Measurements from ENCODE around the gene GOLGA6B. TPM values are rescaled to one million over a fixed set of nuclear protein-coding genes. Genes with fewer than 3 reads are reported as not detected.

GOLGA6B gene
- total RNA-seq, 1 donor from 2014 or later: not detected

- H3K9me3 Mint-ChIP-seq (ENCODE audit: unreplicated experiment): no peaks in the 10 kb centered on the region
- TF ChIP-seq CTCF (IDR thresholded peaks at IDR 0.05; ENCODE audit: unreplicated experiment): no peak
These were observed 22.3 kb downstream of the GOLGA6B start for GRCh38 chr15:72676838-72677237.

GRCh38 chr15:72680931-72681330 lies 26.4 kb downstream of the GOLGA6B start:
- Mint-ChIP-seq H3K4me1 (ENCODE audit: unreplicated experiment) (peaks cover 13% of the 10 kb centered on the region), H3K36me3 (ENCODE audit: low read depth, unreplicated experiment) (no peaks in the 10 kb centered on the region), H3K27ac (ENCODE audit: unreplicated experiment) (no peak overlapping the region), H3K27me3 (ENCODE audit: unreplicated experiment) (no peaks in the 10 kb centered on the region), H3K9me3 (ENCODE audit: unreplicated experiment) (no peaks in the 10 kb centered on the region), H3K4me3 (ENCODE audit: unreplicated experiment) (no peak overlapping the region)
- DNase-seq (ENCODE audit: low spot score): no peak
- TF ChIP-seq CTCF (IDR thresholded peaks at IDR 0.05; ENCODE audit: unreplicated experiment): no peak

More at GRCh38 chr15:72676838-72677237, 22.3 kb downstream of the GOLGA6B start:
- Mint-ChIP-seq H3K36me3 (ENCODE audit: low read depth, unreplicated experiment) (no peaks in the 10 kb centered on the region), H3K4me1 (ENCODE audit: unreplicated experiment) (peaks cover 6% of the 10 kb centered on the region), H3K27me3 (ENCODE audit: unreplicated experiment) (no peaks in the 10 kb centered on the region), H3K27ac (ENCODE audit: unreplicated experiment) (no peak overlapping the region), H3K4me3 (ENCODE audit: unreplicated experiment) (no peak overlapping the region)
- DNase-seq (ENCODE audit: low spot score): no peak

GRCh38 chr15:72682772-72683171 lies 28.3 kb downstream of the GOLGA6B start:
- H3K27ac Mint-ChIP-seq (ENCODE audit: unreplicated experiment): no peak overlapping the region

GRCh38 chr15:72685301-72685924 lies 30.9 kb downstream of the GOLGA6B start:
- H3K27me3 Mint-ChIP-seq (ENCODE audit: unreplicated experiment): peaks cover 3% of the 10 kb centered on the region
- no peak for TF ChIP-seq CTCF (IDR thresholded peaks at IDR 0.05; ENCODE audit: unreplicated experiment)
- no peak for DNase-seq (ENCODE audit: low spot score)
- no peaks in the 10 kb centered on the region for H3K9me3 Mint-ChIP-seq (ENCODE audit: unreplicated experiment)
- H3K4me1 Mint-ChIP-seq (ENCODE audit: unreplicated experiment): peaks cover 15% of the 10 kb centered on the region
- H3K27ac Mint-ChIP-seq (ENCODE audit: unreplicated experiment): peak overlapping the region; percentile 100
- H3K4me3 Mint-ChIP-seq (ENCODE audit: unreplicated experiment): peak overlapping the region; percentile 99
- no peaks in the 10 kb centered on the region for H3K36me3 Mint-ChIP-seq (ENCODE audit: low read depth, unreplicated experiment)

More at GRCh38 chr15:72682772-72683171, 28.3 kb downstream of the GOLGA6B start:
- Mint-ChIP-seq H3K27me3 (ENCODE audit: unreplicated experiment) (peaks cover 3% of the 10 kb centered on the region), H3K9me3 (ENCODE audit: unreplicated experiment) (no peaks in the 10 kb centered on the region), H3K4me1 (ENCODE audit: unreplicated experiment) (peaks cover 21% of the 10 kb centered on the region), H3K36me3 (ENCODE audit: low read depth, unreplicated experiment) (no peaks in the 10 kb centered on the region), H3K4me3 (ENCODE audit: unreplicated experiment) (no peak overlapping the region)
- DNase-seq (ENCODE audit: low spot score): no peak
- no peak for TF ChIP-seq CTCF (IDR thresholded peaks at IDR 0.05; ENCODE audit: unreplicated experiment)

GRCh38 chr15:72685925-72686794 lies 31.7 kb downstream of the GOLGA6B start, which contains the start of the genes BBS4 and HIGD2B:
Gene BBS4 (plus strand): TSS chr15:72686207. CDS start chr15:72686228, 21 bp downstream.
Gene HIGD2B (minus strand): TSS chr15:72686182. CDS start chr15:72676374, 9,808 bp downstream.
- H3K4me1 Mint-ChIP-seq (ENCODE audit: unreplicated experiment): peaks cover 15% of the 10 kb centered on the region
- H3K36me3 Mint-ChIP-seq (ENCODE audit: low read depth, unreplicated experiment): no peaks in the 10 kb centered on the region
- H3K9me3 Mint-ChIP-seq (ENCODE audit: unreplicated experiment): no peaks in the 10 kb centered on the region
- TF ChIP-seq CTCF (IDR thresholded peaks at IDR 0.05; ENCODE audit: unreplicated experiment): no peak
- H3K27ac Mint-ChIP-seq (ENCODE audit: unreplicated experiment): peak within 1 kb of the TSS; percentile 100
- peaks cover 3% of the 10 kb centered on the region for H3K27me3 Mint-ChIP-seq (ENCODE audit: unreplicated experiment)
- H3K4me3 Mint-ChIP-seq (ENCODE audit: unreplicated experiment): peak within 1 kb of the TSS; percentile 99
- peak; percentile 90 for DNase-seq (ENCODE audit: low spot score)
